Fibroblast of skin of scalp (primary cell): ENCODE measurements around the gene CERT1.
A peak's percentile ranks its signal among the peaks of the same experiment; 100 is the strongest.

Source experiments
- DNase-seq: peaks from one replicate; pipeline ENCODE4 v3.0.0-alpha.2; 2013

CERT1 gene

DNA sequence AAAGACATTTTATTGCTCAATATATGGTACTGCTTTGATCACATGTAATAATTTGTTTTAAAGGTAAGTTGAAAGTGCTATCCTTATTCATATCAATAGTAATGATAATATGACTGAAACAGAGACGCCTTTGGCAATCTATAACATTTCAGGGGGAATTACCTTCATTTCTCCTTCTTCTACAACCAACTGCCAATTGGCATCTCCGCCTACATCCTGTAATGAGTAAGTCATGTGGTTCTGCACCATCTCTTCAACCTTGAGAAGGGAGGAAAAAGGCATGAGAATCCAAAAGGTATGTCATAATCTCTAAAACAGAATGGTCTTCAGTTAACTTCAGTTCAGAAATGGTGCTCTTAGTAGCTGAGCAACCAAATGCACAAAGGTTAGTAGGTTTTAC, 122.0 kb downstream of the CERT1 start:
- DNase-seq: no peak

DNA sequence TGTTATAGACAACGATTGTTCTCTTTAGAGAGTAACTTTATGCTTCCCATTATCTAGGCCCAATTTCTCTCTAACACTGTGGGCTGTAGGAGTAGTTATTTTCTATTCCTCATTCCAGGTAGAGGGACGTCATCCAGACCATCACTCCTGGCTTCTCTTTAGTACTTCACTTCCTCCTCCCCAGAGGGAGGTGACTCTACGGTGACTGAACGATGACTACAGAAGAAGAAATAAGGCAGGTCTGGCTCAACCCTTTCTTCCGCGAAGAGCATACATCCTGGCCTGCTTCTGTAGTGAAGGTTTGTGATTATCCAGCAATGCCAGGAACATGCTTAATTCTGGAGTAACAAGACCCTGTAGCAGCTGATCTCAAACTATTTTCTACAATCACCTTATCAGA, 123.6 kb downstream of the CERT1 start:
- no peak for DNase-seq

DNA sequence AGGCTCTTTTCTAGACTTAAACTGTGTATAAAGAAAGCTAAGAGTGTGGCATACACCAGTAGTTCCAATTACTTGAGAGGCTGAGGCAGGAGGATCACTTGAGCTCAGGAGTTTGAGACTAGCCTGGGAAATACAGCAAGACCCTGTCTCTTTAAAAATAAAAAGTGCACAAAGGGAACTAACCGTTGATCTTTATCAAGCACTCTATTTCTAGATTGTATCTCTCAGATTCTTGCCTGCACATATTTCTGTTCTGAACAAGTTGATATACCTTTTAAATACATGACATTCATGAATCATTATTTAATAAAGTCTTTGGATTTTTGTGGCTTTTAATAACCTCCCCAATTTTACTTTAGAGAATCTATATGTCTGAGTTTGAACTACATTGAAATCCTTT, 127.2 kb downstream of the CERT1 start:
- DNase-seq: no peak

DNA sequence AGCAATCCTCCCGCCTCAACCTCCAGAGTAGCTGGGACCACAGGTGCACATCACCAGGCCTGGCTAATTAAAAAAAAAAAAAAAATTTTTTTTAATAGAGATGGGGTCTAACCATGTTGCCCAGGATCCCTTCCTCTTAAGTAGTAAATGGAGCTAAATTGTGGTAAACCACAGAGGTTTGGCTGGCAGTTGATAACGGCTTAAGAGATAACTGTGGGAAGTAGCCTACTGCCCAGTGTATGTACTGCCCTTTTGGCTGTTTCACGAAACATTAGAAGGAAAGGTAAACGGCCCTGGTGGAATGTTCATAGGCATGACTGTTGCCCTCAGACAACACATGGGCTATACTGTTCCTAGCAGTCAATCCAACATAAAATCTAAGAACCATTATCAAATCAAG, 130.0 kb downstream of the CERT1 start:
- no peak for DNase-seq

DNA sequence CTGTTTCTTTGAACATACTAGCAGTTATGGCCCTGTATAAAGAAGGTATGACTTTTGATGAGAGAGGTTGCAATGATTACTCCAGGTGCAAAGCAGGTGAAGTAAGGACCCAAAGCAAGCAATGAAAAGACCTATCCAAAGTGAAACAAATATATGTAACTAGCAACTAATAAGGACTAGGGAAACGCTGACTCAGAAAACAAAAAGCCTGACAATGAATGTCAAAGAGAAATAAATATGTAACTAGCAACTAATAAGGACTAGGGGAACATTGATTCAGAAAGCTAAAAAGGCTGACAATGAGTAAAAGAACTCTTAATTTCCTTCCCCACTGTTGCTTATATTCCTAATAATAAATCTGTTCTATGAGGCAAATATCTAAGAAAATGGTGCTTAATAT, 131.3 kb downstream of the CERT1 start:
- DNase-seq: no peak

GRCh38 chr5:75375414-75375813, 136.0 kb downstream of the CERT1 start:
- no peak for DNase-seq

DNA sequence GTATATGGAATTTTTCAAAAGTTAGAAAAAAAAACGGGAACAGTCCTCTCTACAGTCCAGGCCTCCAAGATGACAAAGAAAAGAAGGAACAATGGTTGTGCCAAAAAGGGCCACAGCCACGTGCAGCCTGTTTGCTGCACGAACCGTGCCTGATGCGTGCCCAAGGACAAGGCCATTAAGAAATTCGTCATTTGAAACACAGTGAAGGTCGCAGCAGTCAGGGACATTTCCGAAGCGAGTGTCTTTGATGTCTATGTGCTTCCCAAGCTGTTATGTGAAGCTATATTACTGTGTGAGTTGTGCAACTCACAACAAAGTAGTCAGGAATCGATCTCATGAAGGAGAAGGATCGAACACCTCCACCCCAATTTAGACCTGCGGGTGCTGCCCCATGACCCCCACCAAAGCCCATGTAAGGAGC, 137.0 kb downstream of the CERT1 start:
- DNase-seq: no peak

DNA sequence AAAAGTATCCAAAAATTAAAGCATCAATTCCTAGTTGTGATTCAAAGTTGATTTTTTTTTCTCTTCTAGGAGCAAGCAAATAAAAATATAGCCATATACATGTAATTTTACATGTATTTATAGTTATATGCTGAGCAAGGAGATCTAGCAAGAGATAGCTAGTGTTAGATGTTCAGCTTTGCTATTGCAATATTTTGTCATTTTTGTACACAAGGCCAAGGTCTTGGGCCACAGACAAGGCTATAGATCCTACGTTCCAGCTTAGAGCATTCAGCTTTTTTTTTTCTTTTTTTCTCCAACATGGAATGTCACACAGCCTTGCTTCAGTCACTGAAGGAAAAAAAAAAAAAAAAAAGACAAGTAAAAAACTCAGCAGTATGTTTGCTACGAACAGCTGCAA, 137.6 kb downstream of the CERT1 start:
- DNase-seq: no peak

DNA sequence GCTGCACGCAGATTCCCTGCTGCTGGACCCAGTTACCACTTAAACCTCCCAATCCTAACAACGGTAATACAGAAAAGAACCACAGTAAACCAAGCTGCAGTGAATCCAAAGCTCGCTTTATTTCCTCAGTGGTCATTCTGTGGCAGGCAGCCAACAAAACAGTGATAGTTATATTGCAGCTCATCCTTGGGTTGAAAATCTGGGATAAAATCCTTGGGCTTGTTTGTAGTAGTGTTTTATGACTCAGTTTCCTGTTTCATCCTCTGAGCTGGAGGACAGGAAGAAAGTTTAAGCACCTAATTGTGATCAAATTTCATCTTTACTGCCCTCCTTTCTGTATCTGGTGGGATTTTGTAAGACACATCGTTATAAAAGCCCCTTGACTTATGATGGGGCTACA, 143.0 kb downstream of the CERT1 start:
- DNase-seq: peak; percentile 8

- DNase-seq: peak; percentile 21
Observed at GRCh38 chr5:75367401-75367800, 144.0 kb downstream of the CERT1 start.

DNA sequence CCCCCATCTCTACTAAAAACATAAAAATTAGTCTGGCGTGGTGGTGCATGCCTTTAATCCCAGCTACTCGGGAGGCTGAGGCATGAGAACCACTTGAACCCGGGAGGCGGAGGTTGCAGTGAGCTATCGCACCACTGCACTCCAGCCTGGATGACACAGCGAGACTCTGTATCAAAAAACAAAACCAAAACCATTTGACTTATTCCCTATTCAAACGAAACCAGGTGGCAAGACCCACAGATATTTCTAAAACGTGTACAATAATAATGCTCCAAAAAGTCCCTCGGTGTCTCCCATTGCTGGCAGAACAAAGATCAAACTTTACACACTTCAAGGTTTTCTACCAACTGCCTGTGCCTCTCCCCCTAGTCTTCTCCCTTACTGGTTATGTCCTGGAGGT, 144.6 kb downstream of the CERT1 start:
- no peak for DNase-seq

DNA sequence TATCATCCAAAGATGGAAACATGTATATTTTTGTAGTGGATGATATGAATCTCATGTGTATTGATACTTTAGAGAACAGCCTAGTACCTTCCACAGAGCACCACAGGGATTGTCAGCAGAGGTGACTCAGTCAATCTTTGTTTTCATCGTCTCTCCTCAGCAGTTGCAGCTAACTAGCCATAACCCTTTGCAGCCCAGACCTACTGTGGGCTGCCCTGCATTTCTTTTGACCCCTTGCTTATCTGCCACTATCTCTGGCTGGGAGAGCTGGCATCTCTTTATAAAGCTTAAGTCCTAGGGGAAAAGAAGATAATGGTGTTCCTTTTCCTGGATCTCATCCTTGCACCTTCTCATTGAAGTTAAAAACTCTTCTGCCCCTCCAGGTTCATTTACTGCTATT, 145.7 kb downstream of the CERT1 start:
- DNase-seq: no peak

DNA sequence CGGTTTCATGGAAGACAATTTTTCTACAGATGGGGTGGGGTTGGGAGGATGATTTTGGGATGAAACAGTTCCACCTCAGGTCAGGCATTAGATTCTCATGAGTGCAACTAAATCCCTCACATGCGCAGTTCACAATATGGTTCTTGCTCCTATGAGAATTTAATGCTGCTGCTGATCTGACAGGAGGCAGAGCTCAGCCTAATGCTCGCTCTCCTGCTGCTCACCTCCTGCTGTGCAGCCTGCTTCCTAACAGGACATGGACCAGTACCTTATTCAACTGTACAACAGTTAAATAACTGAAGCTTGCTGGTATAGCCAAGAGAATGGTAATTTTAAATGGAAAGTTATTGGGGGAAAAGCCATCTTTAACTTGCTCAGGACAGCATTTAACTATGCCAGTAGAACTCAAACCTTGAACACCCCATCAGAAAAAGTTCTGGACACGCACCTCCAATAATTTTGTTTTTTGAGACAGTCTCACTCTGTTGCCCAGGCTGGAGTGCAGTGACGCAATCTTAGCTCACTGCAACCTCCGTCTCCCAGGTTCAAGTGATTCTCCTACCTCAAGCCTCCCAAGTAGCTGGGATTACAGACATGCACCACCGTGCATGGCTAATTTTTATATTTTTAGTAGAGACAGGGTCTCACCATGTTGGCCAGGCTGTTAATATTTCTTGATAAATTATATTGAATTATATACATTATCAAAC, 146.7 kb downstream of the CERT1 start:
- DNase-seq: no peak

DNA sequence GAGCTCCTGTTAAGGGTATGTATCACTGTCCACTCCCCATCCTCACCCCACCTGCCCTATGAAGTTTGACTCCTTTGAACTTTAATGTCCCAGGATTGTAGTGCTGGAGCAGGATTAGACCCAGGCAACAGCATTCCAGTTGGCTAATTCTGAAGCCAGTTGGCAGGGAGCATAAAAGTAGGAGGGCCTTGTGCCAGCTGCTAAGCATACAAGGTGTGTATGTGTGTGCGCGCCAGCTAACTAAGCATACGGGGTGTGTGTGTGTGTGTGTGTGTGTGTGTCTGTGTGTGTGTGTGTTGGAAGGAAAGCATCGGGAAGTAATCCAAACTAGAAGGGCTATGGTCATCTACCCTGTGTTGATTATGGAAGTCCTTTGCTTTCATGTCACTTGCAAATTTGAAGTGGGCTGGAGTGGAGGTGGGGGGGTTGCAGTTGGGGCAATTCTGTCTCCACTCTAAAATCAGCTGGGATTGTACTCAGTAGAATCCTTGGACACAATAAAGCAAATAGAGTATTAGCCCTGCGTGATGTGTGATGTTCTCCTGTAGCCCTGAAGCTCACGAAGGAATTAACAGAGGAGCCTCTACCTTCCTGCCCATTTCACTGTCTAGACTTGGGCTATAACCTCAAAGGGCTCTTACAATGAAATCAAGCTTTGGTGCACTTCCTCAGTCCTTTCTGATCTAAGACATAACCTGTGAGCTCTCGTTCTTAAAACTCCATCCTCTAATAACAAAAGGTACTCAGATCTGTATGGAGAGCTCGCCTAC, 147.5 kb downstream of the CERT1 start:
- DNase-seq: no peak

DNA sequence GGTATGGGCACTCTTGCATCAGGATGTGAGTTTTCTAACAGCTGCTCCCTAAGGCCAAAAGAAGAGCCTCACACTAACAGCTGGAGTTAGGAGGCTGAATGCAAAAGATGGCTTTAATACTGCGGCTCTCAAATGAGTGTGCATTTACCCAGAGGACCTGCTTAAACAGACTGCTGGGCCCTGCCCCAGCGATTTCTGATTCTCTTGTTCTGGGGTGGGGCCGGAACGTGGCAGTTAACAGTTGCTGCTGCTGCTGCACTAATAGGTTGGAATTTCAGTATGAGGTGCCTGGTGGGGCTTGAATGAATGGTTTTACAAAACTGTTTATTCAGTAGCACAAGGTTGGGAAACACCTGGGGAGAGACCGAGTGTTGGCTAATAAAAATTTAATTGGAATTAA, 148.3 kb downstream of the CERT1 start:
- DNase-seq: no peak

DNA sequence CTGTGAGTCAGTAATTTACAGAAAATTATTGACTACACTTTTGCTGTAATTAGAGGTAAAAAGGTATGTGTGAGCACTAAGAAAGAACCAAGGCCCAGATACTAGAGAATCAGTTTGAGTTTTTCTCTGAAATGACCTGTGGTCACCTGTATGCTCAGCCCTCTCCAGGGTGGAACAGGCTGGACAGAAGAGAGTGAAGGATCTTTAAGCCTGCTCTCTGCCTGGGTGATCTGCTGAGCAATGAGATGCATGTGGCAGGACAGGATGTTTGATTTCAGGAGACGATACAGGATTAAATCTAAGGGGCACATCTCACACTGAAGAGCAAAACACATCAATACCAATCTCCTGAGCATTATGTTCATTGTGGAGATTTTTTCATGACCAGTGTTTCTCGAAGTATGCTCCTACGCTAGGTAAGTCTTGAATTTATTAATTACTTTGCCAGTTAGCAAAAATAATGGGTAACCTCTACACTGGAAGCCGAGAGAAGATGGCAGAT, 148.9 kb downstream of the CERT1 start:
- no peak for DNase-seq

- no peak for DNase-seq
Observed at GRCh38 chr5:75361310-75361709, 150.1 kb downstream of the CERT1 start.

DNA sequence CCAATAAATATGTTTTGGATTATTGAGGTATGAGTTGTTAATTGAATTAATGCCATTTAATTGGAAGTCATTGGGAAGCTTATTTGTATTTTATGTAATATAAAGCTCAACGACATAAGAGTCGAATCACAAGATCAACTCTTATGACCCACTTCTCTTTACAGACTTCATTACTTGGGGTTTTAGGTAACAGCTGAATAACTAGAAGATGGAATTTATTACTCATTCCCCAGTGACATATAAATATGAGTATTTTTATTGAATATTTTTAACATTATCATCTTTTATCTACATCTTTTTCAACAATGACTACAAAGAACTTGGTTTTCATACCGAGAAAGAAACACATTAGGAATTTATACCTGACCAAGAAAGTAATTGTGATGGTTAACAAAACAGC, 153.3 kb downstream of the CERT1 start:
- no peak for DNase-seq

- no peak for DNase-seq
Observed at GRCh38 chr5:75356719-75357118, 154.7 kb downstream of the CERT1 start.

DNA sequence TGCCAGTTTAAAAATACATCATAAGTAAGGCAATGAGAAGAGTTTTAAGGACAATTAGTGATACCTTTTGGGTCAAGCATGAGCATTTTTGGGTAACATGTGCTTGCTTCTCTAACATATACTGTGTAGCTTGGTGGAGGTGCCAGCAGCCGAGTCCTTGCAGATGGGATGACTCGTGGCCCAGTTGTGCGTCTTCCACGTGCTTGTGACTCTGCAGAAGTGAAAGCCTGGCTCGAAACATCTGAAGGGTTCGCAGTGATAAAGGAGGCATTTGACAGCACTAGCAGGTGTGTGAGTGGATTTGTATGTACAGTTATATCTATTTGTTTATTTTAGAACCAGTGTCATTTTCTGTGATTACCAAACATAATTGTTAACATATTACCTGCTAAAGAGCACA, 156.2 kb downstream of the CERT1 start:
- DNase-seq: no peak

- DNase-seq: no peak
Observed at GRCh38 chr5:75351139-75351926, 160.1 kb downstream of the CERT1 start.

DNA sequence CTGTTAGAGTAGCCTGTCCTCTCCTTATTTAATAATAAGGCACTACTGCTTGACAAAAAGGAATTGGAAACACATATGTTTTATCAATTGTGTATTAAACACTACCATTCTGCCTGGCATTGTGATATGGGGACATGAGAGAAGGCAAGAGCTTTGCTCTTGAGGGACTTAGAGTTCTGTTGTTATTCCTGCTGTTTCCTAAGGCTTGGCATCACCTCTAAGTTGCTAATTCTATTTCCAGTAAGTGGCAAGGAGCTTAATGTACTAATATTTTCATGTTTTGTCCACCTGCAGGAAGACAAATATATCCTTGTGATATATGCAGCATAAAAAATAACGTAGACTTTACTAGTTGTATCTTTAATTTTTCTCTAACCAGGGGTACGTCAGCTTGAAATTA, 161.8 kb downstream of the CERT1 start:
- DNase-seq: no peak

- DNase-seq: peak; percentile 7
Observed at GRCh38 chr5:75348241-75348640, 163.2 kb downstream of the CERT1 start.
